ENCODE data around the gene LLPH.

Gene LLPH

GRCh38 chr12:66141299-66141698 is 10.7 kb upstream of the LLPH start:
- no peak for DNase-seq

GRCh38 chr12:66140731-66141130 is 10.2 kb upstream of the LLPH start:
- DNase-seq, result no peak

- no peak for DNase-seq
Measured at GRCh38 chr12:66139328-66139727, 8.8 kb upstream of the LLPH start.

GRCh38 chr12:66137937-66138336 is 7.4 kb upstream of the LLPH start:
- DNase-seq, result no peak

GRCh38 chr12:66132408-66132807 is 1.9 kb upstream of the LLPH start:
- no peak for DNase-seq

GRCh38 chr12:66131067-66131688 is 628 bp upstream of the LLPH start:
- no peak for DNase-seq

- no peak for DNase-seq
Measured at GRCh38 chr12:66129934-66130266, 650 bp downstream of the LLPH start.

GRCh38 chr12:66127650-66128049 is 2.9 kb downstream of the LLPH start:
- DNase-seq, result no peak

- no peak for DNase-seq
Measured at GRCh38 chr12:66120477-66120876, 10.1 kb downstream of the LLPH start.

- DNase-seq, result no peak
Measured at GRCh38 chr12:66119870-66120241, 10.7 kb downstream of the LLPH start.

GRCh38 chr12:66119229-66119869 is 11.2 kb downstream of the LLPH start:
- DNase-seq, result no peak

- DNase-seq, result no peak
Measured at GRCh38 chr12:66118240-66118891, 12.2 kb downstream of the LLPH start.

GRCh38 chr12:66117242-66117641 is 13.3 kb downstream of the LLPH start:
- DNase-seq, result no peak

GRCh38 chr12:66115071-66115600 is 15.4 kb downstream of the LLPH start:
- no peak for DNase-seq

- DNase-seq, result no peak
Measured at GRCh38 chr12:66113471-66113870, 17.1 kb downstream of the LLPH start.

- DNase-seq, result no peak
Measured at GRCh38 chr12:66111605-66112004, 18.9 kb downstream of the LLPH start.

- DNase-seq, result no peak
Measured at GRCh38 chr12:66109056-66109455, 21.5 kb downstream of the LLPH start.

GRCh38 chr12:66108386-66108785 is 22.2 kb downstream of the LLPH start:
- no peak for DNase-seq

- DNase-seq, result peak; percentile 75
Measured at GRCh38 chr12:66107451-66107915, 23.1 kb downstream of the LLPH start.

- DNase-seq, result no peak
Measured at GRCh38 chr12:66103016-66103913, 27.3 kb downstream of the LLPH start.

- DNase-seq, result no peak
Measured at GRCh38 chr12:66092559-66093269, 37.8 kb downstream of the LLPH start.

GRCh38 chr12:66090157-66090556 is 40.4 kb downstream of the LLPH start:
- no peak for DNase-seq
